ENCODE data around the gene ZFYVE16.

- TF ChIP-seq POLR2A (IDR thresholded peaks at IDR 0.05; ENCODE audit: low read length) (no peak), REST (IDR thresholded peaks at IDR 0.05) (no peak)
- TF ChIP-seq, protein P1, sequence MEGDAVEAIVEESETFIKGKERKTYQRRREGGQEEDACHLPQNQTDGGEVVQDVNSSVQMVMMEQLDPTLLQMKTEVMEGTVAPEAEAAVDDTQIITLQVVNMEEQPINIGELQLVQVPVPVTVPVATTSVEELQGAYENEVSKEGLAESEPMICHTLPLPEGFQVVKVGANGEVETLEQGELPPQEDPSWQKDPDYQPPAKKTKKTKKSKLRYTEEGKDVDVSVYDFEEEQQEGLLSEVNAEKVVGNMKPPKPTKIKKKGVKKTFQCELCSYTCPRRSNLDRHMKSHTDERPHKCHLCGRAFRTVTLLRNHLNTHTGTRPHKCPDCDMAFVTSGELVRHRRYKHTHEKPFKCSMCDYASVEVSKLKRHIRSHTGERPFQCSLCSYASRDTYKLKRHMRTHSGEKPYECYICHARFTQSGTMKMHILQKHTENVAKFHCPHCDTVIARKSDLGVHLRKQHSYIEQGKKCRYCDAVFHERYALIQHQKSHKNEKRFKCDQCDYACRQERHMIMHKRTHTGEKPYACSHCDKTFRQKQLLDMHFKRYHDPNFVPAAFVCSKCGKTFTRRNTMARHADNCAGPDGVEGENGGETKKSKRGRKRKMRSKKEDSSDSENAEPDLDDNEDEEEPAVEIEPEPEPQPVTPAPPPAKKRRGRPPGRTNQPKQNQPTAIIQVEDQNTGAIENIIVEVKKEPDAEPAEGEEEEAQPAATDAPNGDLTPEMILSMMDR (IDR thresholded peaks at IDR 0.05), result no peak
- TF ChIP-seq, protein P2, sequence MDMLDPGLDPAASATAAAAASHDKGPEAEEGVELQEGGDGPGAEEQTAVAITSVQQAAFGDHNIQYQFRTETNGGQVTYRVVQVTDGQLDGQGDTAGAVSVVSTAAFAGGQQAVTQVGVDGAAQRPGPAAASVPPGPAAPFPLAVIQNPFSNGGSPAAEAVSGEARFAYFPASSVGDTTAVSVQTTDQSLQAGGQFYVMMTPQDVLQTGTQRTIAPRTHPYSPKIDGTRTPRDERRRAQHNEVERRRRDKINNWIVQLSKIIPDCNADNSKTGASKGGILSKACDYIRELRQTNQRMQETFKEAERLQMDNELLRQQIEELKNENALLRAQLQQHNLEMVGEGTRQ (IDR thresholded peaks at IDR 0.05), result no peak
These were observed 59.0 kb downstream of the ZFYVE16 start for GRCh38 chr5:80466669-80467485.
